ENCODE data around the gene GDF15. TPM values are rescaled to one million over a fixed set of nuclear protein-coding genes. Genes with fewer than 3 reads are reported as not detected.

The GDF15 gene
- total RNA-seq, 1 experiment from 2014 or later, result 27.3 TPM

DNA sequence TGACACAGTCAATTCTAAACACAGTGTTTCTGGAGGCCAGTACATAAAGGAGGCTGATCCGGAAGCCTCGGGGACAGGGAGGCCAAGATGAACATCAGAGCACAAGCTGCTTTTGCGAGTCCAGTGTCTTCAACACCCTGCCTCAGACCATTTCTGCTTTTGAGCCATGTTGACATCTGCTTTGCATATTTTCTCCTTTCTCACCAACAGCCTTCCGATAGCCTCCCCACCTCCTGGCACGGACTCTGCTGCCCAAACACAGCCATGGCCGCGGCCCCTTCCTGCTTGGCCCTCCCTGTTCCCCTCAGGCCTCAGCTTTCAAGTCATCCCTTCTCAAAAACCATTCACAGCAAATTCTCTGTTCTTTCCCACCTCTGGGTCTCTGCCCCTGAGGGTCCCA is 7.9 kb downstream of the GDF15 start:
- peaks cover 11% of the 10 kb centered on the region for H3K36me3 Mint-ChIP-seq
- H3K27ac Mint-ChIP-seq, result no peak overlapping the region
- no peak for DNase-seq (ENCODE audit: low spot score)
- POLR2A ChIA-PET, result interaction anchor here (0.6 to 0.7 kb wide), 2 partner anchors 54 to 501 kb away, joined by 3 to 5 read pairs; no protein-coding TSS in a partner anchor
- H3K9me3 Mint-ChIP-seq, result no peaks in the 10 kb centered on the region
- TF ChIP-seq RELA (CRISPR knock-in tag; IDR thresholded peaks at IDR 0.05; ENCODE audit: borderline replicate concordance) (no peak), FOXP1 (CRISPR knock-in tag; IDR thresholded peaks at IDR 0.05; ENCODE audit: borderline replicate concordance) (no peak), ELF4 (CRISPR knock-in tag; IDR thresholded peaks at IDR 0.05; ENCODE audit: low read depth) (no peak), NR1H2 (CRISPR knock-in tag; IDR thresholded peaks at IDR 0.05) (no peak), PRRX2 (CRISPR knock-in tag; IDR thresholded peaks at IDR 0.05) (no peak), CREM (CRISPR knock-in tag; IDR thresholded peaks at IDR 0.05) (no peak), ZNF121 (CRISPR knock-in tag; IDR thresholded peaks at IDR 0.05) (no peak), FOXK1 (CRISPR knock-in tag; IDR thresholded peaks at IDR 0.05) (no peak), CBFB (CRISPR knock-in tag; IDR thresholded peaks at IDR 0.05; ENCODE audit: low read depth) (no peak), SMAD3 (CRISPR knock-in tag; IDR thresholded peaks at IDR 0.05; ENCODE audit: borderline replicate concordance) (no peak), ZNF263 (CRISPR knock-in tag; IDR thresholded peaks at IDR 0.05; ENCODE audit: low read depth) (no peak)
- TF ChIP-seq, protein P1, sequence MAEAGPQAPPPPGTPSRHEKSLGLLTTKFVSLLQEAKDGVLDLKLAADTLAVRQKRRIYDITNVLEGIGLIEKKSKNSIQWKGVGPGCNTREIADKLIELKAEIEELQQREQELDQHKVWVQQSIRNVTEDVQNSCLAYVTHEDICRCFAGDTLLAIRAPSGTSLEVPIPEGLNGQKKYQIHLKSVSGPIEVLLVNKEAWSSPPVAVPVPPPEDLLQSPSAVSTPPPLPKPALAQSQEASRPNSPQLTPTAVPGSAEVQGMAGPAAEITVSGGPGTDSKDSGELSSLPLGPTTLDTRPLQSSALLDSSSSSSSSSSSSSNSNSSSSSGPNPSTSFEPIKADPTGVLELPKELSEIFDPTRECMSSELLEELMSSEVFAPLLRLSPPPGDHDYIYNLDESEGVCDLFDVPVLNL (CRISPR knock-in tag; IDR thresholded peaks at IDR 0.05; ENCODE audit: borderline replicate concordance, low read depth), result no peak
- TF ChIP-seq, protein P2, sequence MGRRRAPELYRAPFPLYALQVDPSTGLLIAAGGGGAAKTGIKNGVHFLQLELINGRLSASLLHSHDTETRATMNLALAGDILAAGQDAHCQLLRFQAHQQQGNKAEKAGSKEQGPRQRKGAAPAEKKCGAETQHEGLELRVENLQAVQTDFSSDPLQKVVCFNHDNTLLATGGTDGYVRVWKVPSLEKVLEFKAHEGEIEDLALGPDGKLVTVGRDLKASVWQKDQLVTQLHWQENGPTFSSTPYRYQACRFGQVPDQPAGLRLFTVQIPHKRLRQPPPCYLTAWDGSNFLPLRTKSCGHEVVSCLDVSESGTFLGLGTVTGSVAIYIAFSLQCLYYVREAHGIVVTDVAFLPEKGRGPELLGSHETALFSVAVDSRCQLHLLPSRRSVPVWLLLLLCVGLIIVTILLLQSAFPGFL (CRISPR knock-in tag; IDR thresholded peaks at IDR 0.05; ENCODE audit: borderline replicate concordance), result no peak
- TF ChIP-seq, protein P3, sequence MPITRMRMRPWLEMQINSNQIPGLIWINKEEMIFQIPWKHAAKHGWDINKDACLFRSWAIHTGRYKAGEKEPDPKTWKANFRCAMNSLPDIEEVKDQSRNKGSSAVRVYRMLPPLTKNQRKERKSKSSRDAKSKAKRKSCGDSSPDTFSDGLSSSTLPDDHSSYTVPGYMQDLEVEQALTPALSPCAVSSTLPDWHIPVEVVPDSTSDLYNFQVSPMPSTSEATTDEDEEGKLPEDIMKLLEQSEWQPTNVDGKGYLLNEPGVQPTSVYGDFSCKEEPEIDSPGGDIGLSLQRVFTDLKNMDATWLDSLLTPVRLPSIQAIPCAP (CRISPR knock-in tag; IDR thresholded peaks at IDR 0.05), result no peak
- TF ChIP-seq, protein P4, sequence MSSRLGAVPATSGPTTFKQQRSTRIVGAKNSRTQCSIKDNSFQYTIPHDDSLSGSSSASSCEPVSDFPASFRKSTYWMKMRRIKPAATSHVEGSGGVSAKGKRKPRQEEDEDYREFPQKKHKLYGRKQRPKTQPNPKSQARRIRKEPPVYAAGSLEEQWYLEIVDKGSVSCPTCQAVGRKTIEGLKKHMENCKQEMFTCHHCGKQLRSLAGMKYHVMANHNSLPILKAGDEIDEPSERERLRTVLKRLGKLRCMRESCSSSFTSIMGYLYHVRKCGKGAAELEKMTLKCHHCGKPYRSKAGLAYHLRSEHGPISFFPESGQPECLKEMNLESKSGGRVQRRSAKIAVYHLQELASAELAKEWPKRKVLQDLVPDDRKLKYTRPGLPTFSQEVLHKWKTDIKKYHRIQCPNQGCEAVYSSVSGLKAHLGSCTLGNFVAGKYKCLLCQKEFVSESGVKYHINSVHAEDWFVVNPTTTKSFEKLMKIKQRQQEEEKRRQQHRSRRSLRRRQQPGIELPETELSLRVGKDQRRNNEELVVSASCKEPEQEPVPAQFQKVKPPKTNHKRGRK (CRISPR knock-in tag; IDR thresholded peaks at IDR 0.05; ENCODE audit: borderline replicate concordance), result no peak
- H3K27me3 Mint-ChIP-seq (ENCODE audit: low read depth), result peaks cover 15% of the 10 kb centered on the region
- no peak overlapping the region for H3K4me3 Mint-ChIP-seq
- ATAC-seq, result no peak
- peaks cover 5% of the 10 kb centered on the region; the same call in 1 of the 2 replicates for H3K4me1 Mint-ChIP-seq
- CTCF ChIA-PET, result interaction anchor here (1.4 to 1.6 kb wide), 2 partner anchors 8 to 17 kb away, joined by 4 to 5 read pairs; partner anchors contain the start of gene GDF15

DNA sequence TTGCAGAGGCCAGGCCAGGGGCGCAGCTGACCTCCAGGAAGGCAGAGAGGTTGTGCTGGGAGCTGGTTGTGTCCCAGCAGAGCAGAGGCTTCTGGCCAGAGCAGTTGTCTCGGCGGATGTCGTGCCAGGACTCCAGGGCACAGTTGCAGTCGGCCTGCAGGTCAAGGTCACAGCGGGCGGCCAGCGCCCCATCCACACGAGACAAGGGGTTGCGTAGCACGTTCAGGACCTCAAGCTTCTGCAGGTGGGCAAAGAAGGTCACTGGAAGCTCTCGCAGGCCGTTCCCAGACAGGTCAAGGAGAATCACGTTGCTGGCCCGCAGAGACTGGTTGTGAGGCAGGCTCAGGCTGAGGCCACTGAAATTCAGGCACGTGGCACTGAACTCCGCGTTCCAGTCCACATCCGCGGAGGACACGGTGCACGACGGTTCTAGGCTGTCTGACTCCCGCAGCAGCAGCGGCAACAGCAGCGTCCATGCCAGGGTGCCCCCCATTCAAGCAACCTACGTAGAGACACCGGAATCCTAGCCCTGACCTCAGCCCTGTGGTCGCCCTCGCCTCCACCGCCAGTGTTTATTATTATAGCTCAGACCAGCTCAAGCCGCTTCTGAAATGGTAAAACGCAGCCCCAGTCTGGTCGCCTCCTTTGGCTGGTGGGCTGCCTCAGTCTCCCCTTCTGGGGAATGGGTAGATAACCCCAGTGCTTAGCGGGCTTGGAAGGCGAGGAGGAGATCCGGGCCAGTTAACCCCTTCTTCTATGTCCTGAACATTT is 10.7 kb downstream of the GDF15 start:
- TF ChIP-seq TEAD4 (CRISPR knock-in tag; IDR thresholded peaks at IDR 0.05), result no peak
- TF ChIP-seq, protein P5, sequence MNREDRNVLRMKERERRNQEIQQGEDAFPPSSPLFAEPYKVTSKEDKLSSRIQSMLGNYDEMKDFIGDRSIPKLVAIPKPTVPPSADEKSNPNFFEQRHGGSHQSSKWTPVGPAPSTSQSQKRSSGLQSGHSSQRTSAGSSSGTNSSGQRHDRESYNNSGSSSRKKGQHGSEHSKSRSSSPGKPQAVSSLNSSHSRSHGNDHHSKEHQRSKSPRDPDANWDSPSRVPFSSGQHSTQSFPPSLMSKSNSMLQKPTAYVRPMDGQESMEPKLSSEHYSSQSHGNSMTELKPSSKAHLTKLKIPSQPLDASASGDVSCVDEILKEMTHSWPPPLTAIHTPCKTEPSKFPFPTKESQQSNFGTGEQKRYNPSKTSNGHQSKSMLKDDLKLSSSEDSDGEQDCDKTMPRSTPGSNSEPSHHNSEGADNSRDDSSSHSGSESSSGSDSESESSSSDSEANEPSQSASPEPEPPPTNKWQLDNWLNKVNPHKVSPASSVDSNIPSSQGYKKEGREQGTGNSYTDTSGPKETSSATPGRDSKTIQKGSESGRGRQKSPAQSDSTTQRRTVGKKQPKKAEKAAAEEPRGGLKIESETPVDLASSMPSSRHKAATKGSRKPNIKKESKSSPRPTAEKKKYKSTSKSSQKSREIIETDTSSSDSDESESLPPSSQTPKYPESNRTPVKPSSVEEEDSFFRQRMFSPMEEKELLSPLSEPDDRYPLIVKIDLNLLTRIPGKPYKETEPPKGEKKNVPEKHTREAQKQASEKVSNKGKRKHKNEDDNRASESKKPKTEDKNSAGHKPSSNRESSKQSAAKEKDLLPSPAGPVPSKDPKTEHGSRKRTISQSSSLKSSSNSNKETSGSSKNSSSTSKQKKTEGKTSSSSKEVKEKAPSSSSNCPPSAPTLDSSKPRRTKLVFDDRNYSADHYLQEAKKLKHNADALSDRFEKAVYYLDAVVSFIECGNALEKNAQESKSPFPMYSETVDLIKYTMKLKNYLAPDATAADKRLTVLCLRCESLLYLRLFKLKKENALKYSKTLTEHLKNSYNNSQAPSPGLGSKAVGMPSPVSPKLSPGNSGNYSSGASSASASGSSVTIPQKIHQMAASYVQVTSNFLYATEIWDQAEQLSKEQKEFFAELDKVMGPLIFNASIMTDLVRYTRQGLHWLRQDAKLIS (CRISPR knock-in tag; IDR thresholded peaks at IDR 0.05; ENCODE audit: borderline replicate concordance), result no peak
- TF ChIP-seq ZNF396 (CRISPR knock-in tag; IDR thresholded peaks at IDR 0.05; ENCODE audit: borderline replicate concordance), result peak; percentile 9; the same call in 1 of the 2 replicates
- peak; percentile 94 for TF ChIP-seq GTF2I (CRISPR knock-in tag; conservative IDR thresholded peaks at IDR 0.05)
- TF ChIP-seq FOXP1 (CRISPR knock-in tag; IDR thresholded peaks at IDR 0.05; ENCODE audit: borderline replicate concordance), result 0 out of 2 replicates have a peak, but pooled peaks have one; percentile 8
- ChIA-PET POLR2A (interaction anchor here (1.3 kb wide), 1 partner anchor 115 kb away, joined by 3 read pairs; the partner anchor contains the start of gene JUND), CTCF (interaction anchor here (0.6 to 6.6 kb wide), 9 partner anchors 8 to 363 kb away, joined by 3 to 73 read pairs (median 4); partner anchors contain the start of gene GDF15)
- Mint-ChIP-seq H3K4me1 (peaks cover 5% of the 10 kb centered on the region), H3K36me3 (no peaks in the 10 kb centered on the region), H3K27ac (no peak overlapping the region), H3K4me3 (0 out of 2 replicates have a peak overlapping the region, but pooled peaks have one; percentile 8), H3K9me3 (no peaks in the 10 kb centered on the region), H3K27me3 (ENCODE audit: low read depth) (no peaks in the 10 kb centered on the region)
- DNase-seq (ENCODE audit: low spot score) (no peak), ATAC-seq (no peak)

Data from WTC11 (cell line).